ENCODE results near the gene TBR1.
A peak's percentile ranks its signal among the peaks of the same experiment; 100 is the strongest.

Gene TBR1

DNA sequence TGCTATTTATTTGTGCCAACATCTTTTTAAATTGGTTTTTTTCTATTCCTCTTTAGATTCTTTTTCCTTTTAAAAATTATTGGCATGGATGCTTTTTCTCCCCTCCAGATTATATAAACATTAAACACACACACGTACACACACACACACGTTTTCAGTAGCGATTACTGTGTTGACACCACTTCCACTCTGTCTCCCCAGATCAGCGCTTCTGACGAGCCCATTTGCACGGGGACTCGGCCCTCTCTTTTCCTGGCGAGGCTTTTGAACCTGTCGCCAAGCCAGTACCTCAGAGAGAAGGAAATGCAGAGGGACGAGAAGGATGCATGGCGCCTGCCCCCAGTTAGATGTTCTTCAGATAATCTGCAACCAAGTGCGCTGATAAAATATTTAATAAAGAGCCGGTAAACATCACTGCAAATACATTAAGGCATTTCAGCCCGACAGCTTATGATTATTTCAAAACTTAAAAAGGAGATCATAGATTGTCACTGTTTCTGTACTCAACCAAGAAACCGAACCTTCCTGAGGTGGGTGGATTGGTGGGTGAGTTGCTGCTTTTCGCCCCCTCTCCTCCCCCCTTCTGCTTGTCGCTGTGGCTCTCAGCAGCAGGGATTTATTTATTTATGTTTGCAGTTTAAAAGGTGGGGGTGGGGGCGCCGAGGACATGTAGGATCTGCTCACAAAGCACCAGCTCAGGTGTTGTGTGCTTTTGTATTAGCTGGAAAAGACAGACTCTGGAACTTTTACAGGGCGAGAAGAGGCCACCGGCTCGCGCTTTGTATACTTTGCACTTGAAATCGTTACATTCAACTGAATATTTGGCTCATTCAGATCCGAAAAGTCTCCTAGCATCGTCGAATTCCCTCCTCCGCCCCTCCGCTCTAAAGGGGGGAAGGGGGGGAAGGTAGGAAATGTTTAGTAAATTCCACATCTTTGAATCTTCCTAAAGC is 787 bp upstream of the TBR1 start:
- peaks cover 53% of the 10 kb centered on the region for H3K27me3 ChIP-seq (replicated peaks; ENCODE audit: control insufficient read depth, insufficient read depth, low read length)
- peak overlapping the region; percentile 48 for H3K9ac ChIP-seq (ENCODE audit: low read length)
- peaks cover 4% of the 10 kb centered on the region for H3K36me3 ChIP-seq (ENCODE audit: control insufficient read depth, insufficient read depth, low read length, severe bottlenecking)
- H3K4me1 ChIP-seq (ENCODE audit: control insufficient read depth, insufficient read depth, low read length) = peaks cover 19% of the 10 kb centered on the region
- DNase-seq (ENCODE audit: low read depth) = no peak
- no peaks in the 10 kb centered on the region for H3K9me3 ChIP-seq (ENCODE audit: control insufficient read depth, low read length)
- H3K4me3 ChIP-seq (ENCODE audit: low read length) = peak overlapping the region; percentile 78

DNA sequence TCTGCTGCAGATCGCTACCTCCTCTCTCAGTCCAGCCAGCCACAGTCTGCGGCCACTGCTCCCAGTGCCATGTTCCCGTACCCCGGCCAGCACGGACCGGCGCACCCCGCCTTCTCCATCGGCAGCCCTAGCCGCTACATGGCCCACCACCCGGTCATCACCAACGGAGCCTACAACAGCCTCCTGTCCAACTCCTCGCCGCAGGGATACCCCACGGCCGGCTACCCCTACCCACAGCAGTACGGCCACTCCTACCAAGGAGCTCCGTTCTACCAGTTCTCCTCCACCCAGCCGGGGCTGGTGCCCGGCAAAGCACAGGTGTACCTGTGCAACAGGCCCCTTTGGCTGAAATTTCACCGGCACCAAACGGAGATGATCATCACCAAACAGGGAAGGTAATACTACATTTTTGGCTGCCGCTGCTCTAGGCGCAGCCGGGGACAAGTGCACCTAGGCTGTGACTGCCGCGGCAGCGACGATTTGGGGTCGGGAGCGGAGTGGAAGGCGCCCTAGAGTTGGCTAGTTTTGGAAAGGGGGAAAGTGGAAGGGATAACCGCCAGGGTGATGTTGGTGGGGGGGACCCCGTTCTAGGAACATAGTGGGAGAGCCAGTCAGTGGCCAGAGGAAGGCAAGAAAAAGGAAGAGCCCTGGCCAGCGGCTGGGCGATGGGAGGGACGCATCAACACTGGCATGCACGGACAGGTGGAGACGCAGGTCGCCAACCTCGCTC is 776 bp downstream of the TBR1 start:
- DNase-seq (ENCODE audit: low read depth) = no peak
- Histone ChIP-seq H3K36me3 (ENCODE audit: control insufficient read depth, insufficient read depth, low read length, severe bottlenecking) (no peaks in the 10 kb centered on the region), H3K9me3 (ENCODE audit: control insufficient read depth, low read length) (no peaks in the 10 kb centered on the region), H3K4me1 (ENCODE audit: control insufficient read depth, insufficient read depth, low read length) (peaks cover 19% of the 10 kb centered on the region), H3K27me3 (replicated peaks; ENCODE audit: control insufficient read depth, insufficient read depth, low read length) (peaks cover 66% of the 10 kb centered on the region), H3K4me3 (ENCODE audit: low read length) (no peak overlapping the region), H3K9ac (ENCODE audit: low read length) (no peak overlapping the region)

DNA sequence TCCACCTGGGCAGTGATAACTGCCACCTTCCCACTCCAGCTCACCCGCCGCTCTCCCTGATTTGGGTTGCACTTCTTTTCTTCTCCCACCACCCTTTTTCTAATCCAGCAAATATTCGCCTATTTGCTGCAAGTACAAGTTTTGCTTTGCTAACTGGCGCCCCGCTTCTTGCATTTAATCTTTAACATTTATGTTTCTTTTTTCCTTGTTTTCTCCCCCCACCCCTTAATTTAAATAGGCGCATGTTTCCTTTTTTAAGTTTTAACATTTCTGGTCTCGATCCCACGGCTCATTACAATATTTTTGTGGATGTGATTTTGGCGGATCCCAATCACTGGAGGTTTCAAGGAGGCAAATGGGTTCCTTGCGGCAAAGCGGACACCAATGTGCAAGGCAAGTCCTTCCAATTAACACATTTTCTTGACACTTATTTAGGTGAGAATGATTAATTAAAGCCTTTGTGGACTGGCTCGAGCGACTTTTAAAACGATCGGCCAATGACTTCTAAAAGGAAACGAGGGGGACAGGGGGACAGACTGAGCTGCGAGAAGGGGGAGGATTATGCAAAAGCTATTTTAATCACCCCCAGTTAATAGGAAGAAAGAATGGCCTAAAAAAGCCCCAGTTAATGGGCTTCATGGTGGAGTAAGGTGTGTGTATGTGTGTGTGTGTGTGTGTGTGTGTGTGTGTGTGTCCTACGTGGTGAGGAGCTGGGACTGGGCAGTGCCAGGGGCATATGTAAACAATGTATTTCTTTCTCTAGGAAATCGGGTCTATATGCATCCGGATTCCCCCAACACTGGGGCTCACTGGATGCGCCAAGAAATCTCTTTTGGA is 1.6 kb downstream of the TBR1 start:
- DNase-seq (ENCODE audit: low read depth) = no peak
- Histone ChIP-seq H3K4me3 (ENCODE audit: low read length) (no peak overlapping the region), H3K4me1 (ENCODE audit: control insufficient read depth, insufficient read depth, low read length) (peaks cover 16% of the 10 kb centered on the region), H3K9me3 (ENCODE audit: control insufficient read depth, low read length) (no peaks in the 10 kb centered on the region), H3K36me3 (ENCODE audit: control insufficient read depth, insufficient read depth, low read length, severe bottlenecking) (no peaks in the 10 kb centered on the region), H3K27me3 (replicated peaks; ENCODE audit: control insufficient read depth, insufficient read depth, low read length) (peaks cover 74% of the 10 kb centered on the region), H3K9ac (ENCODE audit: low read length) (no peak overlapping the region)

DNA sequence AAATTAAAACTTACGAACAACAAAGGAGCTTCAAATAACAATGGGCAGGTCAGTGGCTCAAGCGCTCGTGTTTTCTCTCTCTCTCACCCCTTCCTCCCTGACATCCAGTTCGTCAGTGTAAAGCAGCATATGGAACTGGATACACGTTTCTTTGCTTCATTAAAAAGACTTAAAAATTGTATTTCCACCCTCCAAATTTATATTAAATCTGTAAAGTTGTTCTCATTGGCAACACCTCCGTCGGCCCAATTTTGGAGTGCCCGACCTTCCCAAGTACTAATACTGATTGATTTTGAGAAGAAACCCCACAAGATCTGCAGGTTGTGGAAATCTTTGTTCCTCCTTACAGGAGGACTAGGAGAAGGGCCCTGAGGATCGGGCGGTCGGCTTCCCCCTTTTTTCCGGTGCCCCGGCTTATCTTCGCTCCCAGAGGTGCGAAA is 2.2 kb downstream of the TBR1 start:
- Histone ChIP-seq H3K4me1 (ENCODE audit: control insufficient read depth, insufficient read depth, low read length) (peaks cover 16% of the 10 kb centered on the region), H3K4me3 (ENCODE audit: low read length) (peak overlapping the region; percentile 67), H3K36me3 (ENCODE audit: control insufficient read depth, insufficient read depth, low read length, severe bottlenecking) (no peaks in the 10 kb centered on the region), H3K27me3 (replicated peaks; ENCODE audit: control insufficient read depth, insufficient read depth, low read length) (peaks cover 78% of the 10 kb centered on the region), H3K9ac (ENCODE audit: low read length) (no peak overlapping the region), H3K9me3 (ENCODE audit: control insufficient read depth, low read length) (no peaks in the 10 kb centered on the region)
- DNase-seq (ENCODE audit: low read depth) = no peak

DNA sequence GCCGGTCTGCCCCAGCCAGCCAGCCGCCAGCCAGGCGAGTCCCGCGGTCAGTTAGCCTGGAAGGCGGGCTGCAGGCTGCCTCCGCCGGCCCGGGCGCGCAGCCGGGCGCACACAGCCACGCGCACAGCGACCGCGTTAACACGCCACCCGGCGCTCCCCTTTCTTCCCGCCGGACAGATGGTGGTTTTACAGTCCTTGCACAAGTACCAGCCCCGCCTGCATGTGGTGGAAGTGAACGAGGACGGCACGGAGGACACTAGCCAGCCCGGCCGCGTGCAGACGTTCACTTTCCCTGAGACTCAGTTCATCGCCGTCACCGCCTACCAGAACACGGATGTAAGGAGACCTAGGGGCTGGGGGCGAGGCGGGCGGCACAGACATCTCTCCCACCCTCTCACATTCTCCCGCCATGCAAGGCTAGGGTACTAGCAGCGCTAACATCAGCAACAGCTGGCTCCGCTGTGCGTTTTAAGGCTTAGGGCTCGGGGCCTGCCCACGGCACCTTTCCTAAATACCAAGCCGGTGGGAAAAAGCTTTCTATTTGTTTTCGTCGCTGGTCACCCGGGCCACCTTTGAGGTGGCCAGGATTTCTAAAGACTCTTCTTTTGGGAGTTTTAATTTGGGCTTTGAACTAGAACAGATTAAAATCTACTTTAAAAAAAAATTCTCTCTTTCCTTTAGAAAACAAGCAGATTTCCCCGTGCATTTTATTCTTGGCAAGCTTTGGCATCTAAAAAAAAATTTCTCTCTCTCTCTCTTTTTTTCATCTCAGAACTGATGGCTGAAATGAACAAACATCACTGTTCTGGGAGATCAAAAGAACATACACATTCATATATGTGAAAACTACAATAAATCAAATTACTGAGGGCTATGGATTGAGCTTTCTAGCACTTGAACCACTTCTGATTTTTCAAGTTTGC is 2.9 kb downstream of the TBR1 start:
- peaks cover 16% of the 10 kb centered on the region for H3K4me1 ChIP-seq (ENCODE audit: control insufficient read depth, insufficient read depth, low read length)
- H3K9me3 ChIP-seq (ENCODE audit: control insufficient read depth, low read length) = no peaks in the 10 kb centered on the region
- H3K4me3 ChIP-seq (ENCODE audit: low read length) = peak overlapping the region; percentile 67
- H3K9ac ChIP-seq (ENCODE audit: low read length) = no peak overlapping the region
- H3K36me3 ChIP-seq (ENCODE audit: control insufficient read depth, insufficient read depth, low read length, severe bottlenecking) = no peaks in the 10 kb centered on the region
- peak; percentile 43 for DNase-seq (ENCODE audit: low read depth)
- H3K27me3 ChIP-seq (replicated peaks; ENCODE audit: control insufficient read depth, insufficient read depth, low read length) = peaks cover 78% of the 10 kb centered on the region

DNA sequence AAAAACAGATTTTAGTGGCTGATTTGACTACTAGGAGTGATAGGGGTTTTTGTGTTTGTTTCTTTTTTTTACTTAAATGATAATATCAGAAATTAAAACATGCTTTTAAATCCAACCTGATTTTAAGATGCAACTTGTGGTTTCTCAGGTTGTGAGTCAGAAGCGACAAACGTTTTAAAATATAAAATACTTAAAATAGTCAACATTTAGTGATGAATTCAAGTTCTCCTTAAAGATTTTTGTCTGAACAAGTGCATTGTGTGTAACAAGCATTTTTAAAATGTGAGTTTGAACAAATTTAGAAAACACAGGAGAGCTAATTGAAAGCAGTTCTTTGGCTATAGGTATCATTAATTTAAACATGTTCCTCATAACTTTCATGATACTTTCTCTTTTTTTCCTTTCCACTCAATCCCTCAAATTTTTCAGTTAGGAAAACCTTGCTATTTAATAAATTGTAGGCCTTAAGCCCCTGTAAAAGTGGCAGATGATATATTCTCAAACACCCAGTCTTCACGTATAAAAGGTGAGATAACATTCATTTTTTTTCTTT is 3.6 kb downstream of the TBR1 start:
- Histone ChIP-seq H3K9me3 (ENCODE audit: control insufficient read depth, low read length) (peaks cover 2% of the 10 kb centered on the region), H3K36me3 (ENCODE audit: control insufficient read depth, insufficient read depth, low read length, severe bottlenecking) (no peaks in the 10 kb centered on the region), H3K4me3 (ENCODE audit: low read length) (no peak overlapping the region), H3K27me3 (replicated peaks; ENCODE audit: control insufficient read depth, insufficient read depth, low read length) (peaks cover 85% of the 10 kb centered on the region), H3K4me1 (ENCODE audit: control insufficient read depth, insufficient read depth, low read length) (peaks cover 16% of the 10 kb centered on the region), H3K9ac (ENCODE audit: low read length) (no peak overlapping the region)
- DNase-seq (ENCODE audit: low read depth) = no peak

DNA sequence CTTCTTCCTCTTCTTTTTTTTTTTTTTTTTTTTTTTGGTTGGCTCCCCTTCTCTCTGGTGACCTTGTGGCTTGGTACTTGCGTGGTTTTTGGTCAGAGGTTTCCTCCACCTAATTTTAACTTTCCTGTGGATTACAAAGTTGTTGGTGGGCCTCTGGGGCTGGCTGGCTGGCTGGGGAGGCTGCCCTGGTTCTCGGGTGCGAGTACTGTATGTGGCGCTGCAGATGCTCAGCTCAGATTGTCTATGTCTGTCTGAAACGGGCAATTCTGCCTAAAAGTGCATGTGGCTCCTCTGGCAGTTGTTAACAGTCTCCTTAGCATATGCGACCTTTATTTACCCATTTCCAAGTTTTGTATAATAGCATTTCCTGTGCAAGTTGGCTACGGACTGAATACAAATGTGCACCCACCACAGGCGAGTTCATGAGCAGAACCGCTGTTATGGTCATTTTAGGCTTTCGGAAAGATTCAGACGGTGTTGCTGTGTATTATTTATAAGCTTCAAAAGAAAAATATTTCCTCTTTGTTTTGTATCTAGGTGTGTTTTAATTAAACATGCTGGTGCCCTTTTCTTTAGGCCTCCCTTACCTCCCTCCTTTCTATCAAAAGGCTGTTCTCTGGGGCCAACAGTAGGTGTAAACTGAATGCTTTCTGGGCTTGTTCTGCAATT is 4.4 kb downstream of the TBR1 start:
- Histone ChIP-seq H3K9ac (ENCODE audit: low read length) (no peak overlapping the region), H3K36me3 (ENCODE audit: control insufficient read depth, insufficient read depth, low read length, severe bottlenecking) (no peaks in the 10 kb centered on the region), H3K4me1 (ENCODE audit: control insufficient read depth, insufficient read depth, low read length) (peaks cover 14% of the 10 kb centered on the region), H3K9me3 (ENCODE audit: control insufficient read depth, low read length) (peaks cover 6% of the 10 kb centered on the region), H3K27me3 (replicated peaks; ENCODE audit: control insufficient read depth, insufficient read depth, low read length) (peaks cover 86% of the 10 kb centered on the region), H3K4me3 (ENCODE audit: low read length) (no peak overlapping the region)
- no peak for DNase-seq (ENCODE audit: low read depth)

DNA sequence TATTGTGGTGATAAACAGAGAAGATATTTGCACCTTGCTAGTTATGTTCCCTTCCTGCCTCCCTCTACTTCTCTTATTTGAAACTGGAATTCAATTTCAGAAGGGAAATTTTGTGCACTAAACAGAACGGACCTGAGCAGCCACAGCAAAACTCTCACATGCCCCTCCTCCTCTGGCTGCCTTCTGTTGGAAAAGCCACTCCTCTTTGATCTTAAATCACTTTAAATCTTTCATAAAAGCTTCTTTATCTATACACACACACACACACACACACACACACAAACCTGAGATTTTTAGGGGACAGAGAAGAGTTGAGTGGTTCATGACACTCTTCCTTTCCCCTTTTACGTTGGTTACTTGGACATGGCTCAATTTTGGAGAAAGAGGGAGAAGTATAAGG is 5.6 kb downstream of the TBR1 start:
- Histone ChIP-seq H3K9ac (ENCODE audit: low read length) (no peak overlapping the region), H3K27me3 (replicated peaks; ENCODE audit: control insufficient read depth, insufficient read depth, low read length) (peaks cover 88% of the 10 kb centered on the region), H3K4me1 (ENCODE audit: control insufficient read depth, insufficient read depth, low read length) (peaks cover 6% of the 10 kb centered on the region), H3K4me3 (ENCODE audit: low read length) (no peak overlapping the region), H3K9me3 (ENCODE audit: control insufficient read depth, low read length) (peaks cover 9% of the 10 kb centered on the region), H3K36me3 (ENCODE audit: control insufficient read depth, insufficient read depth, low read length, severe bottlenecking) (no peaks in the 10 kb centered on the region)
- DNase-seq (ENCODE audit: low read depth) = no peak

DNA sequence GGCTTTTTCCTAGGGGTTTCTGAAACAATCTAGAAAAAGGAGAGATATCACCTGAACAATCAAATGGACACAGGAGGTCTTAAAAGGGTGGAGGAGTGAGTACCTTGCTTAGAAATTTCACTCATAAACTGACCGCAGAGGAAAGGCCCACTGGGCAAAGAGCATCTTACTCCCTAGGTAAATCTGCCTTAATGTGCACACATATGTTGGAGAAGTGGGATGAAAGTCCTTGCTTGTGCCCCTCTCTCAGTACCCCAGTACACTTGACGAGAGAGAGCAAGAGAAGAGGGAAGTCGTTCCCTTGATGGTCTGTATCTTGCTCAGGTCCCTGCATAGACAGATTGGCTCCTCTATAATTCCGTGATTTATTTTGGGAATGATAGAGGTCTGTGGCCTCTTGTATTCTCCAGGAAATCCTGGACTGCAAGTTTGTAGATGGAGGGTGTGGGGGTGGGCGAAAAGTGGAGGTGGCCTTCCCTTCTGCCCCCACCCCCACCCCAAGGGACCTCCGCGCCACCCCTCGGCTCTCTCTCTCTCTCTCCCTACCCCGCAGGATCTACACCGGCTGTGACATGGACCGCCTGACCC is 6.8 kb downstream of the TBR1 start:
- DNase-seq (ENCODE audit: low read depth) = no peak
- no peak overlapping the region for H3K4me3 ChIP-seq (ENCODE audit: low read length)
- H3K36me3 ChIP-seq (ENCODE audit: control insufficient read depth, insufficient read depth, low read length, severe bottlenecking) = no peaks in the 10 kb centered on the region

More for the DNA sequence above, 6.8 kb downstream of the TBR1 start:
- H3K9me3 ChIP-seq (ENCODE audit: control insufficient read depth, low read length) = peaks cover 9% of the 10 kb centered on the region
- no peak overlapping the region for H3K9ac ChIP-seq (ENCODE audit: low read length)
- H3K27me3 ChIP-seq (replicated peaks; ENCODE audit: control insufficient read depth, insufficient read depth, low read length) = peaks cover 86% of the 10 kb centered on the region
- H3K4me1 ChIP-seq (ENCODE audit: control insufficient read depth, insufficient read depth, low read length) = peaks cover 9% of the 10 kb centered on the region

Measured in adipocyte (in vitro differentiated cells).